ENCODE measurements around the gene BICC1.

The BICC1 gene

GRCh38 chr10:58570979-58571378, 58.3 kb downstream of the BICC1 start:
- Histone ChIP-seq H3K18ac (ENCODE audit: low read length) (no peak overlapping the region), H3K23ac (ENCODE audit: low read length) (no peak overlapping the region), H3K4me3 (ENCODE audit: low read length) (no peak overlapping the region), H2BK15ac (replicated peaks; ENCODE audit: low read depth) (no peak overlapping the region), H3K79me1 (ENCODE audit: low read length) (no peaks in the 10 kb centered on the region), H3K9ac (ENCODE audit: low read length) (no peak overlapping the region), H3K4ac (ENCODE audit: low read depth, low read length) (no peak overlapping the region), H4K8ac (ENCODE audit: low read depth, low read length) (no peak overlapping the region), H2AK5ac (ENCODE audit: low read length) (no peak overlapping the region), H4K5ac (ENCODE audit: low read length) (no peak overlapping the region), H3K79me2 (ENCODE audit: control insufficient read depth, insufficient read depth, low read length) (no peaks in the 10 kb centered on the region), H2BK5ac (ENCODE audit: low read length) (no peak overlapping the region), H3K27ac (ENCODE audit: low read depth, low read length) (no peak overlapping the region), H2BK120ac (ENCODE audit: low read depth, low read length) (no peak overlapping the region), H3K4me1 (ENCODE audit: control insufficient read depth, low read depth, low read length) (no peaks in the 10 kb centered on the region), H3K56ac (ENCODE audit: low read length) (no peak overlapping the region), H3K4me2 (ENCODE audit: low read length) (no peak overlapping the region), H3K36me3 (ENCODE audit: control insufficient read depth, insufficient read depth, low read length) (no peaks in the 10 kb centered on the region), H3K27me3 (ENCODE audit: insufficient read depth, low read length, poor library complexity) (no peaks in the 10 kb centered on the region)
- no CpG with 5 or more reads among the region's 2 CpGs for WGBS (ENCODE audit: extremely low coverage, insufficient coverage, low lambda C conversion rate)
- no peak for DNase-seq

- H3K4me2 ChIP-seq (ENCODE audit: low read length): no peak overlapping the region
- WGBS (ENCODE audit: extremely low coverage, insufficient coverage, low lambda C conversion rate): no CpG with 5 or more reads among the region's 1 CpG
- H3K4me1 ChIP-seq (ENCODE audit: control insufficient read depth, low read depth, low read length): no peaks in the 10 kb centered on the region
- H3K27me3 ChIP-seq (ENCODE audit: insufficient read depth, low read length, poor library complexity): no peaks in the 10 kb centered on the region
- H3K27ac ChIP-seq (ENCODE audit: low read depth, low read length): no peak overlapping the region
- H3K9ac ChIP-seq (ENCODE audit: low read length): no peak overlapping the region
- no peak overlapping the region for H2BK15ac ChIP-seq (replicated peaks; ENCODE audit: low read depth)
- no peak overlapping the region for H2BK120ac ChIP-seq (ENCODE audit: low read depth, low read length)
- no peak overlapping the region for H3K23ac ChIP-seq (ENCODE audit: low read length)
- H4K5ac ChIP-seq (ENCODE audit: low read length): no peak overlapping the region
- H3K4me3 ChIP-seq (ENCODE audit: low read length): no peak overlapping the region
- H3K4ac ChIP-seq (ENCODE audit: low read depth, low read length): no peak overlapping the region
- no peak overlapping the region for H3K18ac ChIP-seq (ENCODE audit: low read length)
- no peak overlapping the region for H4K8ac ChIP-seq (ENCODE audit: low read depth, low read length)
- no peaks in the 10 kb centered on the region for H3K36me3 ChIP-seq (ENCODE audit: control insufficient read depth, insufficient read depth, low read length)
- no peak for DNase-seq
- no peak overlapping the region for H2AK5ac ChIP-seq (ENCODE audit: low read length)
- no peak overlapping the region for H2BK5ac ChIP-seq (ENCODE audit: low read length)
- no peaks in the 10 kb centered on the region for H3K79me1 ChIP-seq (ENCODE audit: low read length)
- H3K79me2 ChIP-seq (ENCODE audit: control insufficient read depth, insufficient read depth, low read length): no peaks in the 10 kb centered on the region
- no peak overlapping the region for H3K56ac ChIP-seq (ENCODE audit: low read length)
These were observed 60.5 kb downstream of the BICC1 start for GRCh38 chr10:58573144-58573543.

GRCh38 chr10:58574058-58574457, 61.4 kb downstream of the BICC1 start:
- H3K27me3 ChIP-seq (ENCODE audit: insufficient read depth, low read length, poor library complexity): no peaks in the 10 kb centered on the region
- H3K79me2 ChIP-seq (ENCODE audit: control insufficient read depth, insufficient read depth, low read length): no peaks in the 10 kb centered on the region
- H3K79me1 ChIP-seq (ENCODE audit: low read length): no peaks in the 10 kb centered on the region
- H2BK5ac ChIP-seq (ENCODE audit: low read length): no peak overlapping the region
- no peaks in the 10 kb centered on the region for H3K4me1 ChIP-seq (ENCODE audit: control insufficient read depth, low read depth, low read length)
- H2BK15ac ChIP-seq (replicated peaks; ENCODE audit: low read depth): no peak overlapping the region
- no peak overlapping the region for H2BK120ac ChIP-seq (ENCODE audit: low read depth, low read length)
- H4K8ac ChIP-seq (ENCODE audit: low read depth, low read length): no peak overlapping the region
- H3K56ac ChIP-seq (ENCODE audit: low read length): no peak overlapping the region
- no peak overlapping the region for H3K4me3 ChIP-seq (ENCODE audit: low read length)
- H3K27ac ChIP-seq (ENCODE audit: low read depth, low read length): no peak overlapping the region
- H3K36me3 ChIP-seq (ENCODE audit: control insufficient read depth, insufficient read depth, low read length): no peaks in the 10 kb centered on the region
- H3K4me2 ChIP-seq (ENCODE audit: low read length): no peak overlapping the region
- H3K4ac ChIP-seq (ENCODE audit: low read depth, low read length): no peak overlapping the region
- no peak overlapping the region for H3K9ac ChIP-seq (ENCODE audit: low read length)
- H2AK5ac ChIP-seq (ENCODE audit: low read length): no peak overlapping the region
- H3K18ac ChIP-seq (ENCODE audit: low read length): no peak overlapping the region
- WGBS (ENCODE audit: extremely low coverage, insufficient coverage, low lambda C conversion rate): no CpG with 5 or more reads among the region's 1 CpG
- DNase-seq: no peak
- H4K5ac ChIP-seq (ENCODE audit: low read length): no peak overlapping the region
- no peak overlapping the region for H3K23ac ChIP-seq (ENCODE audit: low read length)

GRCh38 chr10:58575491-58575890, 62.8 kb downstream of the BICC1 start:
- H2BK5ac ChIP-seq (ENCODE audit: low read length): no peak overlapping the region
- no peak overlapping the region for H3K4me2 ChIP-seq (ENCODE audit: low read length)
- no peak overlapping the region for H4K5ac ChIP-seq (ENCODE audit: low read length)
- WGBS (ENCODE audit: extremely low coverage, insufficient coverage, low lambda C conversion rate): no CpG with 5 or more reads among the region's 4 CpGs
- H3K27ac ChIP-seq (ENCODE audit: low read depth, low read length): no peak overlapping the region
- H2BK15ac ChIP-seq (replicated peaks; ENCODE audit: low read depth): no peak overlapping the region
- no peak overlapping the region for H4K8ac ChIP-seq (ENCODE audit: low read depth, low read length)
- H3K27me3 ChIP-seq (ENCODE audit: insufficient read depth, low read length, poor library complexity): no peaks in the 10 kb centered on the region
- H3K9ac ChIP-seq (ENCODE audit: low read length): no peak overlapping the region
- H3K23ac ChIP-seq (ENCODE audit: low read length): no peak overlapping the region
- H2BK120ac ChIP-seq (ENCODE audit: low read depth, low read length): no peak overlapping the region
- no peak for DNase-seq
- no peaks in the 10 kb centered on the region for H3K79me1 ChIP-seq (ENCODE audit: low read length)
- no peaks in the 10 kb centered on the region for H3K36me3 ChIP-seq (ENCODE audit: control insufficient read depth, insufficient read depth, low read length)
- H3K4me3 ChIP-seq (ENCODE audit: low read length): no peak overlapping the region
- no peak overlapping the region for H3K4ac ChIP-seq (ENCODE audit: low read depth, low read length)
- no peaks in the 10 kb centered on the region for H3K4me1 ChIP-seq (ENCODE audit: control insufficient read depth, low read depth, low read length)
- H3K18ac ChIP-seq (ENCODE audit: low read length): no peak overlapping the region
- H3K56ac ChIP-seq (ENCODE audit: low read length): no peak overlapping the region
- no peak overlapping the region for H2AK5ac ChIP-seq (ENCODE audit: low read length)
- H3K79me2 ChIP-seq (ENCODE audit: control insufficient read depth, insufficient read depth, low read length): no peaks in the 10 kb centered on the region

GRCh38 chr10:58576751-58577436, 64.2 kb downstream of the BICC1 start:
- no peak overlapping the region for H2BK5ac ChIP-seq (ENCODE audit: low read length)
- H3K4me3 ChIP-seq (ENCODE audit: low read length): no peak overlapping the region
- peak; percentile 24 for DNase-seq
- H3K36me3 ChIP-seq (ENCODE audit: control insufficient read depth, insufficient read depth, low read length): no peaks in the 10 kb centered on the region
- H3K27ac ChIP-seq (ENCODE audit: low read depth, low read length): no peak overlapping the region
- H3K27me3 ChIP-seq (ENCODE audit: insufficient read depth, low read length, poor library complexity): no peaks in the 10 kb centered on the region
- H3K4ac ChIP-seq (ENCODE audit: low read depth, low read length): no peak overlapping the region
- WGBS (ENCODE audit: extremely low coverage, insufficient coverage, low lambda C conversion rate): no CpG with 5 or more reads among the region's 3 CpGs
- no peak overlapping the region for H3K56ac ChIP-seq (ENCODE audit: low read length)
- no peak overlapping the region for H2AK5ac ChIP-seq (ENCODE audit: low read length)
- no peak overlapping the region for H3K9ac ChIP-seq (ENCODE audit: low read length)
- H3K79me2 ChIP-seq (ENCODE audit: control insufficient read depth, insufficient read depth, low read length): no peaks in the 10 kb centered on the region
- H3K79me1 ChIP-seq (ENCODE audit: low read length): no peaks in the 10 kb centered on the region
- H2BK120ac ChIP-seq (ENCODE audit: low read depth, low read length): no peak overlapping the region
- H3K4me2 ChIP-seq (ENCODE audit: low read length): no peak overlapping the region
- no peak overlapping the region for H4K5ac ChIP-seq (ENCODE audit: low read length)
- H4K8ac ChIP-seq (ENCODE audit: low read depth, low read length): no peak overlapping the region
- H3K18ac ChIP-seq (ENCODE audit: low read length): no peak overlapping the region
- H2BK15ac ChIP-seq (replicated peaks; ENCODE audit: low read depth): no peak overlapping the region
- H3K4me1 ChIP-seq (ENCODE audit: control insufficient read depth, low read depth, low read length): no peaks in the 10 kb centered on the region
- no peak overlapping the region for H3K23ac ChIP-seq (ENCODE audit: low read length)

- no peak for DNase-seq
- no peak overlapping the region for H4K8ac ChIP-seq (ENCODE audit: low read depth, low read length)
- H2BK15ac ChIP-seq (replicated peaks; ENCODE audit: low read depth): no peak overlapping the region
- no peak overlapping the region for H3K4ac ChIP-seq (ENCODE audit: low read depth, low read length)
- no peak overlapping the region for H3K9ac ChIP-seq (ENCODE audit: low read length)
- H3K4me3 ChIP-seq (ENCODE audit: low read length): no peak overlapping the region
- no peak overlapping the region for H3K23ac ChIP-seq (ENCODE audit: low read length)
- H3K27ac ChIP-seq (ENCODE audit: low read depth, low read length): no peak overlapping the region
- H3K4me2 ChIP-seq (ENCODE audit: low read length): no peak overlapping the region
- H3K36me3 ChIP-seq (ENCODE audit: control insufficient read depth, insufficient read depth, low read length): no peaks in the 10 kb centered on the region
- no peak overlapping the region for H2BK5ac ChIP-seq (ENCODE audit: low read length)
- no peak overlapping the region for H3K56ac ChIP-seq (ENCODE audit: low read length)
- H2AK5ac ChIP-seq (ENCODE audit: low read length): no peak overlapping the region
- no peak overlapping the region for H4K5ac ChIP-seq (ENCODE audit: low read length)
- no peaks in the 10 kb centered on the region for H3K79me2 ChIP-seq (ENCODE audit: control insufficient read depth, insufficient read depth, low read length)
- no peak overlapping the region for H2BK120ac ChIP-seq (ENCODE audit: low read depth, low read length)
- no peaks in the 10 kb centered on the region for H3K27me3 ChIP-seq (ENCODE audit: insufficient read depth, low read length, poor library complexity)
- no peaks in the 10 kb centered on the region for H3K79me1 ChIP-seq (ENCODE audit: low read length)
- no peaks in the 10 kb centered on the region for H3K4me1 ChIP-seq (ENCODE audit: control insufficient read depth, low read depth, low read length)
- no peak overlapping the region for H3K18ac ChIP-seq (ENCODE audit: low read length)
These were observed 64.7 kb downstream of the BICC1 start for GRCh38 chr10:58577437-58577777.

Data from mesendoderm (in vitro differentiated cells).